ENCODE data around the gene CYFIP1. TPM values are rescaled to one million over a fixed set of nuclear protein-coding genes. Genes with fewer than 3 reads are reported as not detected.
A peak's percentile ranks its signal among the peaks of the same experiment; 100 is the strongest.

CYFIP1 gene
- total RNA-seq, 1 experiment from 2014 or later: 79.2 TPM

DNA sequence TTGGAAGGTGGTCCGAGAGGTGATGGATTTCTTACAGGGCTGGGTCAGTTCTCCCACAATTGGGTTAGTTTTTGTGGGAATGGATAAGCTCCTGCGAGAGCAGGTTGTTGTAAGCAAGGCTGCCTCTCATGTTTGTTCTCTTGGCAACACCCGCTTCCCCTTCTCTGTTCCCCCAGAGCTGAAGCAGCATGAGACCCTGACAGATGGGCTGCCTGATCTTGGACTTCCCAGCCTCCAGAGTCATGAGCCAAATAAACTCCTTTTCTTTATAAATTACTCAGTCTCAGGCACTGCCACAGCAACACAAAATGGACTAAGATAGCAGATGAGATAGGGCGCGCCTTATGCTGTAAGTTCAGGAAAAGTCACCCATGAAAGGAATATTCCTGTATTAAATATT is 103.1 kb downstream of the CYFIP1 start (continued):
- no peak for TF ChIP-seq ZNF423 (CRISPR knock-in tag; IDR thresholded peaks at IDR 0.05)
- no peak for TF ChIP-seq FOXJ3 (CRISPR knock-in tag; IDR thresholded peaks at IDR 0.05; ENCODE audit: borderline replicate concordance)
- no peak for TF ChIP-seq ZNF232 (CRISPR knock-in tag; IDR thresholded peaks at IDR 0.05)
- no peak for TF ChIP-seq MXD4 (CRISPR knock-in tag; IDR thresholded peaks at IDR 0.05; ENCODE audit: borderline replicate concordance)
- TF ChIP-seq ZNF138 (CRISPR knock-in tag; conservative IDR thresholded peaks at IDR 0.05): no peak
- no peak for TF ChIP-seq SOX15 (CRISPR knock-in tag; IDR thresholded peaks at IDR 0.05)
- TF ChIP-seq TCF7 (CRISPR knock-in tag; IDR thresholded peaks at IDR 0.05; ENCODE audit: low read depth): no peak

DNA sequence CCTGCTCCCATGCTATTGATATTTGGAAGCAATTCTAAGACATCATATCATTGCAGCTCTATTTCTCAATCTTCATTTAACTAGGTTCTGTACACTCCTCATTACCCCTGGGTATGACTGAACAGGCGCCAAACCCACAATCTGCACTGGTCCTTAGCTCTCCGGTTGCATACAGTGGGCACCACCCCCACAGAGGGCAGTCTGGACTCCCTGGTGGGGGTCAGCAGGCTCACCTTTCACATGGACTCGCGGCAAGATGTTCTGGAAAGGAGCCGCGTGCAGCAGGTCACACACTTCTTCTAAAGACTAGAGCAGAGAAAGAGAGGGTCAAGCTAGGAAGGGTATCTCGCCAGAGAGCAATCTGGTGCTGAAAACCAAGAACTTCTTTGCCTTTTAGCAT is 105.2 kb downstream of the CYFIP1 start:
- Mint-ChIP-seq H3K27me3 (ENCODE audit: low read depth) (no peaks in the 10 kb centered on the region), H3K4me1 (peaks cover 18% of the 10 kb centered on the region), H3K36me3 (peaks cover 65% of the 10 kb centered on the region), H3K4me3 (no peak overlapping the region), H3K27ac (peak overlapping the region; percentile 63; the same call in 1 of the 2 replicates), H3K9me3 (peaks cover 8% of the 10 kb centered on the region)
- ChIA-PET POLR2A (no interaction called here), CTCF (interaction anchor here (1.4 kb wide), 1 partner anchor 161 kb away, joined by 4 read pairs; no protein-coding TSS in a partner anchor)
- DNase-seq (ENCODE audit: low spot score): no peak
- TF ChIP-seq IRF2 (CRISPR knock-in tag; IDR thresholded peaks at IDR 0.05; ENCODE audit: borderline replicate concordance, low read depth): no peak
- TF ChIP-seq FOXK1 (CRISPR knock-in tag; IDR thresholded peaks at IDR 0.05): no peak
- ATAC-seq: no peak

- DNase-seq (ENCODE audit: low spot score) (no peak), ATAC-seq (no peak)
- Mint-ChIP-seq H3K9me3 (peaks cover 8% of the 10 kb centered on the region), H3K4me3 (no peak overlapping the region), H3K36me3 (peaks cover 71% of the 10 kb centered on the region), H3K4me1 (peaks cover 18% of the 10 kb centered on the region), H3K27ac (no peak overlapping the region), H3K27me3 (ENCODE audit: low read depth) (no peaks in the 10 kb centered on the region)
- no peak for TF ChIP-seq SMAD4 (CRISPR knock-in tag; IDR thresholded peaks at IDR 0.05)
- no peak for TF ChIP-seq SMAD3 (CRISPR knock-in tag; IDR thresholded peaks at IDR 0.05; ENCODE audit: borderline replicate concordance)
- TF ChIP-seq, protein P1, sequence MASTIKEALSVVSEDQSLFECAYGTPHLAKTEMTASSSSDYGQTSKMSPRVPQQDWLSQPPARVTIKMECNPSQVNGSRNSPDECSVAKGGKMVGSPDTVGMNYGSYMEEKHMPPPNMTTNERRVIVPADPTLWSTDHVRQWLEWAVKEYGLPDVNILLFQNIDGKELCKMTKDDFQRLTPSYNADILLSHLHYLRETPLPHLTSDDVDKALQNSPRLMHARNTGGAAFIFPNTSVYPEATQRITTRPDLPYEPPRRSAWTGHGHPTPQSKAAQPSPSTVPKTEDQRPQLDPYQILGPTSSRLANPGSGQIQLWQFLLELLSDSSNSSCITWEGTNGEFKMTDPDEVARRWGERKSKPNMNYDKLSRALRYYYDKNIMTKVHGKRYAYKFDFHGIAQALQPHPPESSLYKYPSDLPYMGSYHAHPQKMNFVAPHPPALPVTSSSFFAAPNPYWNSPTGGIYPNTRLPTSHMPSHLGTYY (CRISPR knock-in tag; IDR thresholded peaks at IDR 0.05): no peak
- TF ChIP-seq OVOL2 (CRISPR knock-in tag; IDR thresholded peaks at IDR 0.05; ENCODE audit: borderline replicate concordance): no peak
- TF ChIP-seq NFATC4 (CRISPR knock-in tag; IDR thresholded peaks at IDR 0.05): no peak
- TF ChIP-seq, protein P2, sequence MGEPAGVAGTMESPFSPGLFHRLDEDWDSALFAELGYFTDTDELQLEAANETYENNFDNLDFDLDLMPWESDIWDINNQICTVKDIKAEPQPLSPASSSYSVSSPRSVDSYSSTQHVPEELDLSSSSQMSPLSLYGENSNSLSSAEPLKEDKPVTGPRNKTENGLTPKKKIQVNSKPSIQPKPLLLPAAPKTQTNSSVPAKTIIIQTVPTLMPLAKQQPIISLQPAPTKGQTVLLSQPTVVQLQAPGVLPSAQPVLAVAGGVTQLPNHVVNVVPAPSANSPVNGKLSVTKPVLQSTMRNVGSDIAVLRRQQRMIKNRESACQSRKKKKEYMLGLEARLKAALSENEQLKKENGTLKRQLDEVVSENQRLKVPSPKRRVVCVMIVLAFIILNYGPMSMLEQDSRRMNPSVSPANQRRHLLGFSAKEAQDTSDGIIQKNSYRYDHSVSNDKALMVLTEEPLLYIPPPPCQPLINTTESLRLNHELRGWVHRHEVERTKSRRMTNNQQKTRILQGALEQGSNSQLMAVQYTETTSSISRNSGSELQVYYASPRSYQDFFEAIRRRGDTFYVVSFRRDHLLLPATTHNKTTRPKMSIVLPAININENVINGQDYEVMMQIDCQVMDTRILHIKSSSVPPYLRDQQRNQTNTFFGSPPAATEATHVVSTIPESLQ (CRISPR knock-in tag; IDR thresholded peaks at IDR 0.05): no peak
- TF ChIP-seq ZNF138 (CRISPR knock-in tag; conservative IDR thresholded peaks at IDR 0.05): no peak
- no peak for TF ChIP-seq ZNF425 (CRISPR knock-in tag; conservative IDR thresholded peaks at IDR 0.05)
- no peak for TF ChIP-seq ETV6 (CRISPR knock-in tag; IDR thresholded peaks at IDR 0.05)
- TF ChIP-seq, protein P3, sequence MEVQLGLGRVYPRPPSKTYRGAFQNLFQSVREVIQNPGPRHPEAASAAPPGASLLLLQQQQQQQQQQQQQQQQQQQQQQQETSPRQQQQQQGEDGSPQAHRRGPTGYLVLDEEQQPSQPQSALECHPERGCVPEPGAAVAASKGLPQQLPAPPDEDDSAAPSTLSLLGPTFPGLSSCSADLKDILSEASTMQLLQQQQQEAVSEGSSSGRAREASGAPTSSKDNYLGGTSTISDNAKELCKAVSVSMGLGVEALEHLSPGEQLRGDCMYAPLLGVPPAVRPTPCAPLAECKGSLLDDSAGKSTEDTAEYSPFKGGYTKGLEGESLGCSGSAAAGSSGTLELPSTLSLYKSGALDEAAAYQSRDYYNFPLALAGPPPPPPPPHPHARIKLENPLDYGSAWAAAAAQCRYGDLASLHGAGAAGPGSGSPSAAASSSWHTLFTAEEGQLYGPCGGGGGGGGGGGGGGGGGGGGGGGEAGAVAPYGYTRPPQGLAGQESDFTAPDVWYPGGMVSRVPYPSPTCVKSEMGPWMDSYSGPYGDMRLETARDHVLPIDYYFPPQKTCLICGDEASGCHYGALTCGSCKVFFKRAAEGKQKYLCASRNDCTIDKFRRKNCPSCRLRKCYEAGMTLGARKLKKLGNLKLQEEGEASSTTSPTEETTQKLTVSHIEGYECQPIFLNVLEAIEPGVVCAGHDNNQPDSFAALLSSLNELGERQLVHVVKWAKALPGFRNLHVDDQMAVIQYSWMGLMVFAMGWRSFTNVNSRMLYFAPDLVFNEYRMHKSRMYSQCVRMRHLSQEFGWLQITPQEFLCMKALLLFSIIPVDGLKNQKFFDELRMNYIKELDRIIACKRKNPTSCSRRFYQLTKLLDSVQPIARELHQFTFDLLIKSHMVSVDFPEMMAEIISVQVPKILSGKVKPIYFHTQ (CRISPR knock-in tag; IDR thresholded peaks at IDR 0.05): no peak
- TF ChIP-seq PRRX2 (CRISPR knock-in tag; IDR thresholded peaks at IDR 0.05): no peak
- TF ChIP-seq ZNF232 (CRISPR knock-in tag; IDR thresholded peaks at IDR 0.05): no peak
- TF ChIP-seq JAZF1 (CRISPR knock-in tag; IDR thresholded peaks at IDR 0.05): no peak
- no peak for TF ChIP-seq E2F5 (CRISPR knock-in tag; IDR thresholded peaks at IDR 0.05)
- TF ChIP-seq, protein P4, sequence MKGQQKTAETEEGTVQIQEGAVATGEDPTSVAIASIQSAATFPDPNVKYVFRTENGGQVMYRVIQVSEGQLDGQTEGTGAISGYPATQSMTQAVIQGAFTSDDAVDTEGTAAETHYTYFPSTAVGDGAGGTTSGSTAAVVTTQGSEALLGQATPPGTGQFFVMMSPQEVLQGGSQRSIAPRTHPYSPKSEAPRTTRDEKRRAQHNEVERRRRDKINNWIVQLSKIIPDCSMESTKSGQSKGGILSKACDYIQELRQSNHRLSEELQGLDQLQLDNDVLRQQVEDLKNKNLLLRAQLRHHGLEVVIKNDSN (CRISPR knock-in tag; IDR thresholded peaks at IDR 0.05): no peak
- TF ChIP-seq GABPB1 (CRISPR knock-in tag; IDR thresholded peaks at IDR 0.05): no peak
- ChIA-PET CTCF (interaction anchor here (1.4 kb wide), 1 partner anchor 162 kb away, joined by 4 read pairs; no protein-coding TSS in a partner anchor), POLR2A (interaction anchor here (1.1 kb wide), 1 partner anchor 37 kb away, joined by 3 read pairs; no protein-coding TSS in a partner anchor)
Observed at GRCh38 chr15:22874256-22874655, 105.9 kb downstream of the CYFIP1 start.

Data from WTC11 (cell line).